ENCODE measurements around the gene MAP2K1.

- no peak for TF ChIP-seq CTCF (conservative IDR thresholded peaks at IDR 0.05; ENCODE audit: low read depth, low read length)
- TF ChIP-seq EZH2 (IDR thresholded peaks at IDR 0.05; ENCODE audit: borderline replicate concordance, low read depth, low read length, poor library complexity, severe bottlenecking) = no peak
These were observed 88.3 kb downstream of the MAP2K1 start for GRCh38 chr15:66474963-66475362.

All from A673 (cell line).